ENCODE results near the gene TRPC4AP.

DNA sequence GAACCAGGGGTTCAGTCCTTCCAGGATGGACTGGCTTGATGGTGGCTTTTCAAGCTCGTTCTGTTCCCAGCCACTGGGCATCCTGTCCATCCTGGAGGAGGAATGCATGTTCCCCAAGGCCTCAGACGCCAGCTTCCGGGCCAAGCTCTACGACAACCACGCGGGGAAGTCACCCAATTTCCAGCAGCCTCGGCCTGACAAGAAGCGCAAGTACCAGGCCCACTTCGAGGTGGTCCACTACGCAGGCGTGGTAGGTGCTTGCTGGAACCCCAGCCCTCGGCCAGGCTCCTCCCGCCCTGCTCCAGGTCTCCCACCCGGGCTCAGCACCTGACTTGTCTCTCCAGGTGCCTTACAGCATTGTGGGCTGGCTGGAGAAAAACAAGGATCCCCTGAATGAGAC is 102.9 kb downstream of the TRPC4AP start:
- TF ChIP-seq, protein P1, sequence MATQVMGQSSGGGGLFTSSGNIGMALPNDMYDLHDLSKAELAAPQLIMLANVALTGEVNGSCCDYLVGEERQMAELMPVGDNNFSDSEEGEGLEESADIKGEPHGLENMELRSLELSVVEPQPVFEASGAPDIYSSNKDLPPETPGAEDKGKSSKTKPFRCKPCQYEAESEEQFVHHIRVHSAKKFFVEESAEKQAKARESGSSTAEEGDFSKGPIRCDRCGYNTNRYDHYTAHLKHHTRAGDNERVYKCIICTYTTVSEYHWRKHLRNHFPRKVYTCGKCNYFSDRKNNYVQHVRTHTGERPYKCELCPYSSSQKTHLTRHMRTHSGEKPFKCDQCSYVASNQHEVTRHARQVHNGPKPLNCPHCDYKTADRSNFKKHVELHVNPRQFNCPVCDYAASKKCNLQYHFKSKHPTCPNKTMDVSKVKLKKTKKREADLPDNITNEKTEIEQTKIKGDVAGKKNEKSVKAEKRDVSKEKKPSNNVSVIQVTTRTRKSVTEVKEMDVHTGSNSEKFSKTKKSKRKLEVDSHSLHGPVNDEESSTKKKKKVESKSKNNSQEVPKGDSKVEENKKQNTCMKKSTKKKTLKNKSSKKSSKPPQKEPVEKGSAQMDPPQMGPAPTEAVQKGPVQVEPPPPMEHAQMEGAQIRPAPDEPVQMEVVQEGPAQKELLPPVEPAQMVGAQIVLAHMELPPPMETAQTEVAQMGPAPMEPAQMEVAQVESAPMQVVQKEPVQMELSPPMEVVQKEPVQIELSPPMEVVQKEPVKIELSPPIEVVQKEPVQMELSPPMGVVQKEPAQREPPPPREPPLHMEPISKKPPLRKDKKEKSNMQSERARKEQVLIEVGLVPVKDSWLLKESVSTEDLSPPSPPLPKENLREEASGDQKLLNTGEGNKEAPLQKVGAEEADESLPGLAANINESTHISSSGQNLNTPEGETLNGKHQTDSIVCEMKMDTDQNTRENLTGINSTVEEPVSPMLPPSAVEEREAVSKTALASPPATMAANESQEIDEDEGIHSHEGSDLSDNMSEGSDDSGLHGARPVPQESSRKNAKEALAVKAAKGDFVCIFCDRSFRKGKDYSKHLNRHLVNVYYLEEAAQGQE (IDR thresholded peaks at IDR 0.05; ENCODE audit: insufficient read depth in 1 of 2, low read depth in 2 of 2, low read length in 2 of 2): no peak
- TF ChIP-seq POLR2AphosphoS5 (IDR thresholded peaks at IDR 0.05; ENCODE audit: low read depth, low read length) (no peak), SIN3A (IDR thresholded peaks at IDR 0.05; ENCODE audit: borderline replicate concordance, insufficient read depth, low read length) (no peak), FOXP2 (optimal IDR thresholded peaks at IDR 0.05; ENCODE audit: borderline replicate concordance, extremely low read depth, extremely low read length, insufficient read depth) (no peak), TAF1 (IDR thresholded peaks at IDR 0.05; ENCODE audit: borderline replicate concordance, insufficient read depth, low read length) (no peak)

Measured in PFSK-1 (cell line).